Non-pigmented ciliary epithelial cell (primary cell): ENCODE measurements around the gene GGACT.
"Not testable (repeated sequence)": the region's sequence is repeated elsewhere in the genome, so short reads cannot be mapped to it uniquely, and the experiment has no call there.

Experiments
- DNase-seq: peaks from one replicate; pipeline ENCODE4 v3.0.0-alpha.2; 2010; ENCODE audit warnings: low read depth

The GGACT gene

DNA sequence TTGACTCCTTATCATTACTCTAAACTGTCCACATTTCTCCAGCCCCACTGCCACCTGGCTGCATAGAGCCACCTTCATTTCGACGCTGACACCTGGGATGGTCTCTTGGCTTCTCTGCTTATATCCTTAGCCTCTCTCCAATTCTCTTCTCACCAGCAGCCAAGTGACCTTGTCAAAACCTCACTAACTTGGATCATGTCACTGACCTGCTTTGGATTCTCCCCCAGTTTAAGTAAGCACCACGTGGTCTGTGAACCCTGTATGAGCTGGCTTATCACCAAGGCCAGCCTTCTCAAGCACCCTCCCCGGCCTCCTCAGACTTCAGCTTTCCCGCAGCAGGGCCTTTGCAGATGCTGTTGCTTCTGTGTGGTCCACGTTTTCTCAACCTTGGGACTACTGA is 12.3 kb upstream of the GGACT start:
- no peak for DNase-seq

DNA sequence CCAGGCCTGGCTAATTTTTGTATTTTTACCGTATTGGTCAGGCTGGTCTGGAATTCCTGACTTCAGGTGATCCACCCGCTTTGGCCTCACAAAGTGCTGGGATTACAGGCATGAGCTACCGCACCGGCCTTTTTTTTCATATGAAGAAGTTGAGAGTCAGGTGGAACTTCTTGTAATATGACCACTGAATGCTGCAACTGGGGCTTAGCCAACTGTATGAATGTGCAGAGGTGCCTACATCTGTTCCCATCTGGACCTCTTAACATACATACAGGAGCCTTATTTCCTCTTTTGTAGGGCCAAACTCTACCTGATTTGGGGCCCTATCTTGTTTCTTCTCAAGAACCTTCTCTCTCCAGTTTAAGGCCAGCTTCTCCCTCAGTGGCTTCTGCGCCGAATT is 11.9 kb upstream of the GGACT start:
- no peak for DNase-seq

DNA sequence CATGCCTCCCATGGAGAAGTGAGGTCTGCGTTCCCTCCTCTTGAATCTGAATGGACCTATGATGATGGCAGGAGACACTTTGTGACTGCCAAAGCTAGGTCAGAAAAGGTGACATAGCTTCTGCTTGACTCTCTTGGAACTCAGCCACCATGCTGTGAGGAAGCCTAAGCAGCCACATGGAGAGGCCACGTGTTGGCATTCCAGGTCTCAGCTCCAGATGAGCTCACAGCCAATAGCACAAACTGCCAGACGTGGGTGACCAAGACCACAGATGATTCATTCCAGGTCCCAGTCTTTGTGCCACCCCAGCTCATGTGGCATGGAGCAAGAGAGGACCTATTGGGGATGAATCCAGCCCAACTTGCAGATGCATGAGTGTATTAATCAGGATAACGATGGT is 8.7 kb upstream of the GGACT start:
- no peak for DNase-seq

DNA sequence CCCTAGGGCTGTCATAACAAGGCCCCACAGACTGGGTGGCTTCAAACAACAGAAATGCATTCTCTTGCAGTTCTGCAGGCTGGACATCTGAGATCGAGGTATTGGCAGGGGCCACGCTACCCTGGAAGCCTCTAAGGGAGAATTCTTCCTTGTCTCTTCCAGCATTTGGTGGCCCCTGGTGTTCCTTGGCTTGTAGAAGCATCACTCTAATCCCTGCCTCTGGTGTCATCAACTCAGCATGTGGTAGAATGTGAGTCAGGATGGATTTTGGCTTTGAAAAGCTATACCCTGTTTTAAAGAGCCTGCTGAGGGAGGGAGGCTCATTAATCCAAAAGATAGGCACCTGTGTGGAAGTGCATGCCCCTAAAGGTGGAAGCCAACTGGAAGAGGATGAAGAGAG is 7.9 kb upstream of the GGACT start:
- DNase-seq = no peak

DNA sequence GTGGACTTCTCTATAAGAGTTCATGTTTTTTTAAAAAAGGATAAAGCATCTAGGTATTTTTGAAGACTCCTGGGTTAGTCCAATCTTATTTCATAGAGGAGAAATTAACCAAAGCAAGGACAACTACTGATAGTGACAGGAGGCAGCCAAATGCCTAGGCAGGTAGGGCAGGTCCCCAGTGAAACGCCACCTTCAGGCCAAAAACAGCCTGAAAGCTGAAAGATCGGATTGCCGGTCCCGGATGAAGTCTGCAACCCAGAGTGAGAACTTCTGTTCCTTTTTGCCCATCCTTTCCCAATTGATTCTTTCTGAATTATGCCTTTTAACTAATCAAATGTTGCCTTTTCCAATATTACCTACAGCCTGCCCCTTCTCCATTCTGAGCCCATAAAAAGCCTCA is 6.1 kb upstream of the GGACT start:
- DNase-seq = no peak

DNA sequence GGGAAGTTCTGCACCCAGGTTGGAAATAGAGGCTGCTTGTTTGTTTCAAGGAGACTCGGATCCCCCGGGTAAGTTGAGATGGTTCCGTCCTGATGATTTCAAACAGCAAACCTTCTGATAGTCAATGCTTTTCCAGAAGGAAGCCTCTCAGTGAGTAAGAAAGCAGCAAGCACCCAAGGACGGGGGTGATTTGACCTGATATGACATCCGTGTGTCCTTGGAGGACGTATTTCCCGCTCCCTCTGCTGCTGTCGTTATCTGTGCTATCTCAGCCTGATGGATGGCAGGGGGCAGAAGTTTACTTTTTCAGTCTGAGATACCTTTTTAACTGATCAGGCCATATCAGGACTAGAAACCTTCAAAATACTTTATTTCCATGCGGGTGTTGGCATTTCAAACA is 5.7 kb upstream of the GGACT start:
- no peak for DNase-seq

DNA sequence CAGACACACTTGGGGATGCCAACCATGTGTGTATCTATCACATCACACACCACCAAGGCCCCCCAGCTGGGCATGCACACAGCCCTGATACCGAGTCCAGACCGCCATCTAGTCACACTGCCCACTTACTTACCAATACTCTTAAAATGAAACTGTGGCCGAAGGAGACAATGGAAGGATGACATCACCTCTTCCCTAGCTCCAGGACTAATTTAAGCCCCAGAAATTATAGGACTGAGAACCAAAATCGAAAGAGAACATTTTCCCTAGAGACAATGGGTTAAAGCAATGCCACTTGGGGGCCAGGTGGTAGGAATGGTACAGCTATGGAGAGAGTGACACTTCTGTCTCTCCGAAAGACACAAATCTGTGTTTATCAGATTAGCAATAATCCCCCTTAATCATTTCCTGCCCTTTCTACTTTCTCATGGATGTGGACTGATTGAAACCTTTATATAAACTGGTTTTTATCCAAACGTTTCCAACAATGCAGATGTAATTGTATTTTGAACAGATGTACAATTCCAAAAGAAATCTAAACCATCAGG is 663 bp upstream of the GGACT start:
- DNase-seq = no peak

DNA sequence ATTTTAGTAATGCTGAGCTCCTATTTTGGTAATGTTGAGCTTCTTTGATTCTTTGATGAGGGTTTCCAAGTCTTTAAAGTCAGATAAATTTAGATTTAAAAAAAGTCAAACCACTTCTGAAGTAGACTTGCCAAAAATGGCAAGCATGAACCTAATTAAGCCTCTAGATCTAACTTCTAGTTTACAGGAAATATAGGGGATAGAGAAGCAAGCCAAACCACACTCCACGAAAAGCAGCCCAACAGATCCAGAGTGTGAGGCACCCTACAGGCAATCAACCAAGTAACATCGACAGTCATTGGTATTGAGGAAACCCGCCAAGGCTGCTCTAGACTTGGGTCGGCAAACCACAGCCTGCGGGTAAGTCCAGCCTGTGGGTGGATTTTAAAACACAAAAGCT is 3.7 kb downstream of the GGACT start:
- no peak for DNase-seq

DNA sequence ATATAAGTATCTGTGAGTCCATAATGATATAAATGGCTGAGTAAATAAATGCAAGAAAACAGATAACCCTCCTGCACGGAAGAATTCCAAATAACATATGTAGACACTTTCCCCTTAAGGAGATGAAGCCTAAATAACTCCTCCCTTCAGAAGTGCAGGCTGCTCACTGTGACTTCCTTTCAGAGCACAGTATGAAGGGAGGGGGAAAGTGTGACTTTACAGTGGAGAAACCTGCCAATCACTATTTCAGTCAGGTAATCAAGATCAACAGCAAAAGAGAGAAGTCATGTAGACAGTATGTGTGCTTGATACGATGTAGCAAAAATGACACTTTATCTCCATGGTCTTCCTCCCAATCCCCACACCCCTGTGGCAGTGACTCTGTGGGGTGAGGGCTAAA is 7.1 kb downstream of the GGACT start:
- DNase-seq = no peak

DNA sequence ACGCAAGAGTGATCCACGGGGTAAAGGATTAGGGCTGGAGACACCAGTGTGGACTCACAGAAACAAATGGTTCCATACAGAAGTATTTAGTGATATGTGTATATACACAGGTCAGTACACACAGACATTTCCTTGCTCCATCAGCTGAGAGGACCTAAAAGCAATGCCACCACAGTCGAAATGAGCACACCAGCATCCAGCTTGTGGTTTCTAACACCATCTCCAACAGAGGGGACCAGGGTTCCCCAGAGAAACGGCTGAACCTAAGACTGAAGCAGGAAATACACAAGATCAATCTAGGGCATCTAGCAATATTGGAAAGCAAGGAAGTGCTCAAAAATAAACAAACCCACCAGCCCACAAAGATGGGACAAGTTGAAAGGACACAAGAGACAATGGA is 7.6 kb downstream of the GGACT start:
- no peak for DNase-seq

DNA sequence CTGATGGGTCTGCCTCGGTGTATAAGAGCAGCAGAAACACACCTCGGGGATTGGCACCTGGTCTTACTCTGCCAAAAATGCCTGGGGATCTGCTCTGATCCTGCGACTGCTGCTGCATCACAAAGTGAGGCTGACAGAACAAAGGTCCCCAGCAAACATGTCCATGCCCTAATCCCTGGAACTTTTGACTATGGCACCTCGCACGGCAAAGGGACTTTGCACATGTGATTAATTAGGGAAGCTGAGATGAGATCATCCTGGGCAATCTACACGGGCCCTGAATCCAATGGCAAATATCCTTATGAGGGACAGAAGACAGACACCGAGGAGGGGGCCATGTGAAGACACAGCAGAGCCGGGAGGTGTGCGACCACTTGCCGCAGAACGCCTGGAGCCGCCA is 8.5 kb downstream of the GGACT start:
- no peak for DNase-seq

DNA sequence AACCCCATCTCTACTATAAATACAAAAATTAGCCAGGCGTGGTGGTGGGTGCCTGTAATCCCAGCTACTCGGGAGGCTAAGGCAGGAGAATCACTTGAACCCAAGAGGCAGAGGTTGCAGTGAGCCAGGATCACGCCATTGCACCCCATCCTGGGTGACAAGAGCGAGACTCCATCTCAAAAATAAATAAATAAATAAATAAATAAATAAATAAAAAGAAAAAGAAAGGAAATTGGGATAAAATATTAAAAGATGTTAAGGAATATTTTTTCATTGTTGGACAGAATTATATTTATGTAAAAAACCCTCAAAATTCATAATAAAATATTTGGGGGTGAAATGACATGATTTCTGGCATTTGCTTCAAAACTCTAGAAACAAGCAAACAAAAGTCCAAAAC is 11.3 kb downstream of the GGACT start:
- DNase-seq = not testable (repeated sequence)

DNA sequence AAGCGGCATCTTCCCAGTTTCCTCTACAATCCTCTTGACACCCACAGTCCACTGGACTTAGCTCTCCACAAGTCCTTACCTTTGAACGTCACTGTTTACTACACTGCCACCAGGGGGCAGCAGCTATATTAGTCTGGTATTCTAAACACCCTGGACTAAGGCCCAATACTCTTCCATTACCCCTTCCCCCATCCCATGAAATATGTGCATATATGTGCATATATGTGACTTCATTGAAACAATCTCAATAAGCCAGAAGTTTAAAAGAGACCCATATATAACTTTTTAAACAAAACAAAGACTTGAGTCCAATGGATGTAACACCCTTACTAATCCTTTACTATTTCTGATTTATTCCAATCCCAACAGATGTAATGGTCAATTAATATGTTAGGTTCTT is 15.5 kb downstream of the GGACT start:
- DNase-seq = peak; percentile 59

DNA sequence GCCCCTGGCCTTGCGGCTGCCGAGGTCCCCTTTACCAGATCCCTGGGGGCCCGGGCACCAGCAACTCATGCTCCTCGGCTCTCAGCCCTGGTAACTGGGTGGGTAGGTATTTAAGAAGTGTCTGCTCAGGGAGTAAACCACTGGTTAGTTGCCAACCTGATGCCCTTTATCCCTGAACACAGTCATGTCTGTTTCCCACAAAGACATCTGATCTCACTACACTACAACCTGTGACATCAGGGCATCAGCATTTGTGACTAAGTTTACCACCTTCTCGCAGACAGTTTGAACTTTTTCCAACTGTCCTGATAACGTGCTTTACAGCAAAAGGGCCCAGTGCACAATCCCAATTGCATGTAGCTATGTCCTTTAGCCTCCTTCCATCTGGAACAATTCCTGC is 22.0 kb downstream of the GGACT start:
- no peak for DNase-seq

DNA sequence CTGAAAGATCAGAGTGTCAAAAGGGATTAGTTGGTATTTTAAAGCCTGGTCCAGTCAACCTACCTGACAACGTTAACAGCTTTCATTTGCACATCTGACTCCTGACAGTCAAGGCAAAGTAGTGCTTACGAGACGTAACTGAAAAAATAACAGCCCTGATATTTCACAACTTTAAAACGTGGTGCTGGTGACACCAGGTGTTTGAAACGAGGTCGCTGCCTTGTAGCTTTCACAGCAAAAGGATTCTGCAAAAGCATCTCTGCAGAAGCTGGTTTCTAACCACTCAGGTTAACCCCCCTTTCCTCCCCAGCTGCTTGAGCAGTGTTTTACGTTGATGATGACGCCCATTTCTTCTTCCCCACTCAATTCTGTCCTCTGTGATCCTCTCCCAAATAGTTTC is 23.3 kb downstream of the GGACT start:
- DNase-seq = no peak

DNA sequence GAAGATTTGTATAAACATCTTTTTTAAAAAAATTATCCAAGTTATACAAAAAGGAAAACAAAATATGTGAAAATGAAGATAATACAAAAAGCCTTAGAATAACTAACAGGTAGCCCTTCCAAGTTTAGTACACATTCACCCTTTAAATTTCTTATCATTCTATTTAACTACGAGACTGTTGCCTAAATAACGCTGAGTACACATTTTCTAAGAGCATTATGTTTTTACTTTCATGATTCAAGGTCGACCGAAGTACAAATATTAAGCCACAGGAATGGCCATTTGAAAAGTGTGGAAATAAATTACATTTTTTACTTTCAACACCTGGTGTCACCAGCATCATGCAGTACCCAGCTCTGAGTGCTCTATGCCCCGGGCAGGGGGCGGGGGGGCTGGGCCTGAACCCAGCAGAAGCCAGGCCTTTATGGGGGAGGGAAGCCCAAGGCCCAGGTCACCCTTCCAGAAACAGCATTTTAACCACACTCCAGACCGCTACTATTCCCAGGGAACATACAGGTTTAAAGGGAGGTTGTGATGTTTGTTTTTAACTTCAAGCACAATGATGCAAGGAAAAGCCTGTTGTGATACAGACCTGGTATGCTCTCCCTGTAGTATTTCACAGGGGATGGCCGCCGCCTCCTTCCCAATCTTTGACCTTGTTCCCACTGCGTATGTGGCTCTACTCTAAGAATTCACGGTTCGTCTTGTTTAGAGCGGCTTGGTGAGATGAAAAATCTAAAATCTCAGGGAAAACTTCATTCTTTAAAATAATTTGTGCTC is 24.0 kb downstream of the GGACT start:
- no peak for DNase-seq

DNA sequence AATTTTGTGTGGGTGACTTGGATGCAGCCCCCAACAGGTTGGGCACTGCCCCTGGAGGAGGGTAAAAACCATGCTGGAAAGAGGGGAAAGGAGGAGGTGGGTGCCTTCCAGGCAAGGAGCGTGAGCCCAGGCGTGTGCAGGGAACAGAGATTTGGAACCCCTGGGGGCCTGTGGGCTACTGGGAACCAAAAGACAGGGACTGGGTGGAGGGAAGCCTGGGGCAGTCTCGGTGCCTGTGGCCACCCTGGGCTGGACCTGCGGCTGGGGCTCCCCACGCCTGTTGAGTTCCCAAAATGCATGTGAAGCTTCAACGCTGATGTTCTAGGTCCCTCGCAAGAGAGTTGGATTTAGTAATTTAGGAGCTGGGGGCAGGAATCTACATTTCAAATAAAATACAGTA is 24.8 kb downstream of the GGACT start:
- DNase-seq = no peak

DNA sequence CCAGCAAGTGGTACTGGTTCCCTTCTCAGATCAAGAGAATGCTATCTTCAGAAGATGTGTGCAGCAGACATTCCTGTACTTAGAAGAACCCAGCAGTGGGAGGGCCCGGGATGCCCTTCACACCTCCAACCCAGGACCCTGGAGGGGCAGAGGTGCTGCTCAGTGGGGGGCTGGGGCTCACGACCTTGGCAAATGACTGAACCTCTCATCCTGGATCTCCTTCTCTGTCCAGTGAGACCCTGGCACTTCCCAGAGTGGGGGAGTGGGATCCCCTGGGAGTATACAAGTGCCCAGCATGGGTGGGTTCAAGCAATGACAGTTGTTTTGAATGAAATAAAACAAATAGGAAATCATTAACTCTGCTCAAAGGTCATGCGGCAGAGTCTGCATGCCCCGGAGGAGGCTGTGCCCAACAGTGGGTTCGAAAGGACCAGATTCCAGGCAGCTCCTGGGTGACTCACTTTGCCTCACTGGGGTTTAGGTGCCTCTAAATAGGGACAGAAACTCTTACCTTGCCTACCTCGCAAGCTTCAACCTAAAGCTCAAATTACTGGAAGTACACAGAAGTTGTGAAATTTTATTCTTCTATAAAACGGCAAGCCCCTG is 26.9 kb downstream of the GGACT start:
- no peak for DNase-seq

DNA sequence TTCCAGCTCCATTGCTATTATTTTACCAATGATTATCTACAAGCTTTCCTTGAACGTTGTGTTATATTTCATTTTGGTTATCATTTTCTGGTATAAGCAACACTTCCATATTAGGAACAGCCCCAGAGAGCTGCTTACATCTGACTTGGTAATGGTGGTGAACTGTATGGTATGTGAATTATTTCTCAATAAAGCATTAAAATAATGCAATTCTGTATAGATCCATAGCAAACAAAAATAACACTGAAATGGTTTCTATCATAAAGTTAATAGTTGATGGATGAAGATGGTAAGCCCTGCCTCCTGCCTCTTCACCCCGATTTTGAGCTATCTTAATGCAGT is 27.5 kb downstream of the GGACT start:
- no peak for DNase-seq

DNA sequence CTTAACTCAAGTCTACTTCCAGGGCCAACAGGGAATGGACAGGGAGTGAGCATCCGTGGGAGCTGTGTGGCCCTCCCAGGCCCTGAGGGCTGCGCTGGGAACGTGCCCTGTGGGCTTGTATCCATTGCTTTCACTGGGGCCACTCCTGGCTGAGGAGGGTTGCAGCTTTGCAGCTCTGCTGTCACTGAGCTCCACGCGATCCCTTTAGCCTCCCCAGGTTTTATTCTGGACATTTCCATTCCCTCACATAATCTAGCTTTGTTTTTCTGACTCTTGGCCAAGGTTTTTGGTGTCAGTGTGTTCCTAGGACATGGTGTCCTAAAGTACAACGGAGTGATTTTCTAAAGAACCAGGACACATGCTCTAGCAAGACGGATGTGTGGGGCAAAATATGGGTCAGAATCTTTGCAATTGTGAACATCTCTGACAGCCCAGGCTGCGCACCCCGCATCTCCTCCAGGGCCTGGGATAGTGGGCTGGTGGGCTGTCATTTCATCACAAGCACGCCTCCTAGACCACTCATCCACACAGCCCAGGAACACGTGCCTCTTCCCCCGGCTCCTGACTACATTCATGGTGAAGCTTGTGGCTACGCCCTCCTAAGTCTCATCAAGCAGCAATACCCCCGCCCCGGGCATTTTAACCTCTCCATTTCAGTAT is 28.0 kb downstream of the GGACT start:
- no peak for DNase-seq

DNA sequence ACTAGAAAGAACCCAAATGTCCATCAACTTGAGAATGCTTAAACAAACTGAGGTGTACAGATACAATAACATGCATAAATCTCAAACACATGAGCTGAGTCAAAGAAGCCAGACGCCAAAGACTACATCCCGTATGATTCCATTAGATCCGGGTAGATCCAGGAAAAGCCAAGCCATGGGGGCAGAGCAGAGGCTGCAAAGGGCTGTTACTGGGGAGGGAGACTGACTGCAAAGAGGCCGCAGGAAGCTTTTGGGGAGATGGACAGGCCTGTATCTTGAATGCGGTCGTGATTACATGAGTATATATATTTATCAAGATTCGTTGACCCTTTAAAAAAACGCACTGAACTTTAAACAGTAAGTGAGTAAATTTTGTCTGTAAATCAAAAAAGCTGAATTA is 28.7 kb downstream of the GGACT start:
- DNase-seq = no peak

DNA sequence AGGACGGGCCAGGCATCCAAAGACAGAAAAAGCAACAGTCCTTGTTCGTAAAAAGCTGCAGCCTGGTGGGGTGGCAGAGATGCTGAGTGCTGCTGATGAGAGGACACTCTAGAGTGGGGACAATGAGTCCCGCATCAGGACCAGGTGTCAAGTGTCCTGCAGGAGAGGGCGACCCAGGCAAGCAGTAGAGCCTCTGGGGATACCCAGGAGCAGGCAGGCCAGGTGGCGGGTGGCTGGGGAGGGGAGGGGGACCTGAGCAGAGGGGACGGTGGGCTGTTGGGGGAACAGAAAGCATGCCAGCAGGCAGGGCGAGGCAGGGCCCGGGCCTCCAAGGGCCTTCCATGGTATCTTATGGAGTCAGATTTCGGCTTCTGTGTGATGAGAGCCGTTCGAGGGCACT is 35.8 kb downstream of the GGACT start:
- DNase-seq = no peak

DNA sequence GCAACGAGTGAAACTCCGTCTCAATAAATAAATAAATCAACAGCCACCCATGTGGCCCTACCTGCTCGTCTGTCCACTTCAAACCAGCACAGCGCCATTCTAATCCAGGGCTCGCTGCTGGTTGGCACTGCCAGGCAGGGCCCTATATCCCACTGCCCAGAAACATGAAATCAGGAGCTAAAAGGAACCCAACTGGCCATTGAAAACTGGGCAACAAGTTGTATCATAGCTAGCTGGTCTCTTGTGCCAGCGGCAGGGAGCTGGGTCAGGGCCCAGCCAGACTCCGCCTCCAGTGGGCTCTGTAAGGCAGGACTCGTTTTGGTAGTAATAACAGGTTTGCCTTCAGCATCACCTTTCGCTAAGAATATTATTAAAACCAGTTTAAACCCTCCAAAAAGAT is 39.3 kb downstream of the GGACT start:
- no peak for DNase-seq

DNA sequence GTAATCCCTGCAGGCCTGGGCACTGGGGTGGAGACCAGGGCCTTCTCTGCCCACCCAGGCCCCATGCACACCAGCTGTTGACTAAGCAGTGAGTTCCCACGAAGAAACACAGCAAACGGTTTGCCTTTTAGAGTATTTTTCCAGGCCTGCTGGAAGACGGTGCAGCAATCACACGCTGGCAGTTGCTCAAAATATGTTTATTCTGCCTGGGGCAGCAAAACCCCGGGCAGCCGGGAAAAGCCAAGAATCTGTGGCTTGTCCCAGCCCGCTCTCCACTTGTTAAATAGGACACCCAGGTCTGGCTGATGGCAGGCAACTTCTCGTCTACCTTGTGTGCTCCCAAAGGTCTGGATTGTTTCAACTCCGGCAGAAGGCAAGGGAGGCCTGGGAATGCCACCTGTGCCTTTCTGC is 40.8 kb downstream of the GGACT start:
- no peak for DNase-seq
